GM12892 (cell line): Measurements from ENCODE around the gene EPHA1.

ENCODE experiments used
- POLR2A ChIP-seq: IDR thresholded peaks from 2 replicates; pipeline ENCODE4 v1.6.1; 2011; ENCODE audit warnings: low read depth, low read length, control low read depth
- POLR2AphosphoS5 ChIP-seq: IDR thresholded peaks from 2 replicates; pipeline ENCODE4 v1.6.1; 2011; ENCODE audit warnings: low read depth, low read length, control low read depth
- TAF1 ChIP-seq: IDR thresholded peaks from 2 replicates; pipeline ENCODE4 v1.6.1; 2011; ENCODE audit warnings: low read depth, mild to moderate bottlenecking, control low read depth, low read length, borderline replicate concordance

GRCh38 chr7:143444063-143444782 lies 35.6 kb upstream of the EPHA1 start:
- TF ChIP-seq POLR2A: no peak
- TF ChIP-seq TAF1: no peak
- TF ChIP-seq POLR2AphosphoS5: no peak
